Duodenal mucosa (tissue), 2 donors: Measurements from ENCODE around the gene SPSB1.

ENCODE experiments used
- H3K27ac ChIP-seq: one replicate; pipeline ENCODE4 v1.7.0; 2013; ENCODE audit warnings: low read depth, low read length
- H3K27me3 ChIP-seq, 2 donors: one replicate each; pipeline ENCODE4 v1.7.0; 2013; ENCODE audit warnings: low read length in 2 of 2, control low read depth in 1 of 2; ENCODE audit not compliant: insufficient read depth in 2 of 2, control insufficient read depth in 1 of 2
- H3K36me3 ChIP-seq, 2 donors: one replicate each; pipeline ENCODE4 v1.7.0; 2013; ENCODE audit warnings: low read length in 2 of 2, control low read depth in 1 of 2; ENCODE audit not compliant: insufficient read depth in 2 of 2, control insufficient read depth in 1 of 2
- H3K4me1 ChIP-seq, 2 donors: one replicate each; pipeline ENCODE4 v1.7.0; 2013; ENCODE audit warnings: low read length in 2 of 2, control low read depth in 1 of 2; ENCODE audit not compliant: insufficient read depth in 2 of 2, control insufficient read depth in 1 of 2
- H3K4me3 ChIP-seq, 2 donors: one replicate each; pipeline ENCODE4 v1.7.0; 2013; ENCODE audit warnings: low read length in 2 of 2, low read depth in 1 of 2
- H3K9ac ChIP-seq, 2 donors: one replicate each; pipeline ENCODE4 v1.7.0; 2013; ENCODE audit warnings: low read length in 2 of 2, low read depth in 1 of 2
- H3K9me3 ChIP-seq, 2 donors: one replicate each; pipeline ENCODE4 v1.7.0; 2013; ENCODE audit warnings: low read length in 2 of 2, control low read depth in 1 of 2; ENCODE audit not compliant: control insufficient read depth in 1 of 2

The SPSB1 gene

GRCh38 chr1:9289711-9290485 lies 2.8 kb upstream of the SPSB1 start:
- no peak overlapping the region for H3K27ac ChIP-seq
- H3K9me3 ChIP-seq = peaks cover 8 to 10% of the 10 kb centered on the region in 2 donors
- no peaks in the 10 kb centered on the region for H3K36me3 ChIP-seq
- no peak overlapping the region for H3K9ac ChIP-seq
- H3K27me3 ChIP-seq = no peaks in the 10 kb centered on the region
- peaks cover 5 to 22% of the 10 kb centered on the region in 2 donors for H3K4me1 ChIP-seq
- no peak overlapping the region for H3K4me3 ChIP-seq

- no peaks in the 10 kb centered on the region for H3K27me3 ChIP-seq
- peak overlapping the region; percentile 53 to 54 for H3K4me3 ChIP-seq
- peaks cover 26 to 43% of the 10 kb centered on the region in 2 donors for H3K4me1 ChIP-seq
Measured at GRCh38 chr1:9291914-9292360, 757 bp upstream of the SPSB1 start.

DNA sequence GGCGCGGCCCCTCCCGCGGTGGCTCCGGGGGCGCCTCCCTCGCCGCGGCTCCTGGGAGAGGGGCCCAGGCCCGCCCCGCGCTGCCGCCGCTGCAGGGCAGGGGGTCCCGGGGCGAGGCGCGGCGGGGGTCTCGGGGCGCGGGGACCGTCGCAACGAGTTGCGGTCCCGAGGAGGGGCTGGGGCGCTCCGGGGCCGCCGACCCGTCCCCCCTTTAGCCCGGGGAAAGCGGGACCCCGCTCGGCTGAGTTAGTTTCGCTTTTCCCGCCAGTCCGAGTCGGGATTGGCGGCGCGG lies 493 bp downstream of the SPSB1 start:
- peak overlapping the region; percentile 67 for H3K27ac ChIP-seq
- H3K27me3 ChIP-seq = no peaks in the 10 kb centered on the region
- peaks cover 37 to 52% of the 10 kb centered on the region in 2 donors for H3K4me1 ChIP-seq
- peaks cover 3 to 7% of the 10 kb centered on the region in 2 donors for H3K9me3 ChIP-seq
- peak overlapping the region; percentile 86 to 97 for H3K4me3 ChIP-seq
- H3K9ac ChIP-seq = peak overlapping the region in 1 of 2 donors; percentile 81
- no peaks in the 10 kb centered on the region for H3K36me3 ChIP-seq

More at GRCh38 chr1:9291914-9292360, 757 bp upstream of the SPSB1 start:
- Histone ChIP-seq H3K27ac (peak overlapping the region; percentile 76), H3K9ac (peak overlapping the region; percentile 64 to 79), H3K36me3 (no peaks in the 10 kb centered on the region), H3K9me3 (peaks cover 8 to 10% of the 10 kb centered on the region in 2 donors)

GRCh38 chr1:9293533-9294404 lies 1.1 kb downstream of the SPSB1 start:
- H3K4me1 ChIP-seq = peaks cover 40 to 52% of the 10 kb centered on the region in 2 donors

GRCh38 chr1:9294405-9294773 lies 1.7 kb downstream of the SPSB1 start:
- Histone ChIP-seq H3K9ac (peak overlapping the region; percentile 81 to 90), H3K27me3 (no peaks in the 10 kb centered on the region), H3K9me3 (no peaks in the 10 kb centered on the region), H3K36me3 (no peaks in the 10 kb centered on the region), H3K27ac (peak overlapping the region; percentile 33), H3K4me3 (peak overlapping the region; percentile 86 to 97), H3K4me1 (peaks cover 40 to 52% of the 10 kb centered on the region in 2 donors)

More at GRCh38 chr1:9293533-9294404, 1.1 kb downstream of the SPSB1 start:
- peaks cover 1 to 4% of the 10 kb centered on the region in 2 donors for H3K9me3 ChIP-seq
- H3K36me3 ChIP-seq = no peaks in the 10 kb centered on the region
- no peaks in the 10 kb centered on the region for H3K27me3 ChIP-seq
- peak overlapping the region; percentile 81 to 90 for H3K9ac ChIP-seq
- peak overlapping the region; percentile 67 for H3K27ac ChIP-seq
- peak overlapping the region; percentile 86 to 97 for H3K4me3 ChIP-seq

DNA sequence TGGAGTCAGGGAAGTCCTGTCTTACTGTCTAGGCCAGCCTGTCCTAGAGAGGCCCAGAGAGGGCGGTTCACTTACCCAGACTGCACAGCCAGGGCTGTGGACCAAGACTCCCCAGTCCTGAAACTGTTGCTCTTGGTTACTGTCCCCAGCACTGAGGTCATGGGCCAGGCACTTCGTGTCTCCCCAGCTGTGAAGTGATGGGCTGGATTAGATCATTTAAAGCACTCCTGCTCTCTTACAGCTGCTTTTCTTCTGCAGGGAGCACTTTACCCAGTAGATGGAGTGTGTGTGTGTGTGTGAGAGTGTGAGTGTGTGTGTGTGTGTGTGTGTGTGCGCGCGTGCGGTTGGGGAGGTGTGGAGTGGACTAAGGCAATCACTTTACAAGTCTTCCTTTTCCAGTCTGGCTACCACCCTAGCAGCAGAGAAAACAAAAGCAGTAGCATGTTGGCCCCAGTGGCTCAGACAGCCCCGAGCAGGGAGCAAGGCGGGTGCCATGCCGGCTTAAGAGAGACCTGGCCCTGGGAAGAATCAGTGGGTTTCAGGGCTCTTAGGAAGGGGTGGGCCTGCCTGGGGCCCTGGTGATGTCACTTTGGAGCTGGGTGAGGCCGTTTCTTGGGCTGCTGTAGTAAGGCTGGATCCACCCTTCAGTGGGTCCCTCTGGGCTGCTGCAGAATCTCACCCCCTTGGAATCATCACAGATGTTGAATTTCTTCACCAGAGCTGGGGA lies 2.4 kb downstream of the SPSB1 start:
- peak overlapping the region; percentile 58 for H3K27ac ChIP-seq
- H3K4me3 ChIP-seq = peak overlapping the region; percentile 86 to 97
- peak overlapping the region; percentile 81 to 90 for H3K9ac ChIP-seq
- H3K27me3 ChIP-seq = no peaks in the 10 kb centered on the region
- H3K9me3 ChIP-seq = no peaks in the 10 kb centered on the region
- H3K4me1 ChIP-seq = peaks cover 40 to 56% of the 10 kb centered on the region in 2 donors
- no peaks in the 10 kb centered on the region for H3K36me3 ChIP-seq

- Histone ChIP-seq H3K9ac (peak overlapping the region; percentile 81 to 90), H3K4me3 (peak overlapping the region; percentile 86 to 97), H3K27ac (peak overlapping the region; percentile 58), H3K27me3 (no peaks in the 10 kb centered on the region), H3K4me1 (peaks cover 48 to 64% of the 10 kb centered on the region in 2 donors), H3K36me3 (peaks cover 0 to 2% of the 10 kb centered on the region in 2 donors), H3K9me3 (no peaks in the 10 kb centered on the region)
Measured at GRCh38 chr1:9295884-9296283, 3.2 kb downstream of the SPSB1 start.

- Histone ChIP-seq H3K27me3 (no peaks in the 10 kb centered on the region), H3K36me3 (peaks cover 0 to 9% of the 10 kb centered on the region in 2 donors), H3K4me3 (peak overlapping the region in 1 of 2 donors; percentile 86), H3K9ac (no peak overlapping the region), H3K27ac (no peak overlapping the region), H3K9me3 (no peaks in the 10 kb centered on the region), H3K4me1 (peaks cover 53 to 68% of the 10 kb centered on the region in 2 donors)
Measured at GRCh38 chr1:9296850-9297249, 4.2 kb downstream of the SPSB1 start.

DNA sequence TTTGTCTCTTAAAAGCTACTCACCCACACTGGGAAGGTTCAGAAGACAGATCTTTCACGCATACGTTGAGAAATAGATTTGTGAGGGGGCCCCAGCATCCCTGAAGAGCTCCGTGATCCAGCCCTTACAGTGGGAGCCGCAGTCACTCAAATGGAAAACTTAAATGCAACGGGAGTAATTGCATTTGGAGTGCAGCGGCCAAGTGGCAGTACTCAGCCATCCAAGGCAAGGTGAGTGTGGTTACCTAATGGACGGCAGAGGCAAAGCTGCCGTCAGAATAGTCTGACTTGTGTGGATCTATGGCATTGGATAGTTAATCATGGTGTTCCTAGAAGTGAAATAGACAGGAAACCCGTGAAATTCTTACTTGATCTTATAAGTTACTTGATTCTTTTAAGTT lies 5.1 kb downstream of the SPSB1 start:
- H3K9me3 ChIP-seq = no peaks in the 10 kb centered on the region
- no peak overlapping the region for H3K4me3 ChIP-seq
- no peaks in the 10 kb centered on the region for H3K27me3 ChIP-seq
- peaks cover 0 to 16% of the 10 kb centered on the region in 2 donors for H3K36me3 ChIP-seq
- no peak overlapping the region for H3K27ac ChIP-seq
- H3K4me1 ChIP-seq = peaks cover 63 to 72% of the 10 kb centered on the region in 2 donors
- H3K9ac ChIP-seq = no peak overlapping the region
